GM18861 (cell line): ENCODE data around the gene SAMD3.
"Not testable (repeated sequence)": the region's sequence is repeated elsewhere in the genome, so short reads cannot be mapped to it uniquely, and the experiment has no call there.

Source experiments
- ATAC-seq: cut with Tn5 transposase; IDR thresholded peaks from one replicate; pipeline ENCODE4 v1.9.1; 2021; ENCODE audit not compliant: unreplicated experiment

The SAMD3 gene

GRCh38 chr6:130212215-130212874 lies 10.4 kb downstream of the SAMD3 start:
- no peak for ATAC-seq

GRCh38 chr6:130211691-130212090 lies 11.1 kb downstream of the SAMD3 start:
- ATAC-seq: no peak

- no peak for ATAC-seq
These were observed 14.6 kb downstream of the SAMD3 start for GRCh38 chr6:130207979-130208649.

GRCh38 chr6:130206479-130206878 lies 16.3 kb downstream of the SAMD3 start:
- ATAC-seq: no peak

GRCh38 chr6:130204322-130204721 lies 18.4 kb downstream of the SAMD3 start:
- ATAC-seq: no peak

- no peak for ATAC-seq
These were observed 19.4 kb downstream of the SAMD3 start for GRCh38 chr6:130203370-130203769.

- peak; percentile 47 for ATAC-seq
These were observed 20.0 kb downstream of the SAMD3 start for GRCh38 chr6:130202782-130203181.

- no peak for ATAC-seq
These were observed 22.7 kb downstream of the SAMD3 start for GRCh38 chr6:130200020-130200419.

GRCh38 chr6:130198483-130199035 lies 24.2 kb downstream of the SAMD3 start:
- ATAC-seq: no peak

- not testable (repeated sequence) for ATAC-seq
These were observed 24.8 kb downstream of the SAMD3 start for GRCh38 chr6:130197816-130198482.

GRCh38 chr6:130194434-130194833 lies 28.3 kb downstream of the SAMD3 start:
- ATAC-seq: not testable (repeated sequence)

GRCh38 chr6:130190701-130191690 lies 31.8 kb downstream of the SAMD3 start:
- no peak for ATAC-seq

- no peak for ATAC-seq
These were observed 33.0 kb downstream of the SAMD3 start for GRCh38 chr6:130189531-130190397.

- no peak for ATAC-seq
These were observed 34.4 kb downstream of the SAMD3 start for GRCh38 chr6:130188207-130188899.

GRCh38 chr6:130187335-130188206 lies 35.2 kb downstream of the SAMD3 start:
- ATAC-seq: no peak

GRCh38 chr6:130185658-130186057 lies 37.1 kb downstream of the SAMD3 start:
- ATAC-seq: no peak

GRCh38 chr6:130183271-130184222 lies 39.2 kb downstream of the SAMD3 start:
- peak; percentile 65 for ATAC-seq
